HG02642 (cell line): ENCODE data around the gene CFAP46.

Source experiments
- ATAC-seq: cut with Tn5 transposase; IDR thresholded peaks from one replicate; pipeline ENCODE4 v1.9.1; 2021; ENCODE audit warnings: mild to moderate bottlenecking; ENCODE audit not compliant: unreplicated experiment, poor library complexity

Gene CFAP46

DNA sequence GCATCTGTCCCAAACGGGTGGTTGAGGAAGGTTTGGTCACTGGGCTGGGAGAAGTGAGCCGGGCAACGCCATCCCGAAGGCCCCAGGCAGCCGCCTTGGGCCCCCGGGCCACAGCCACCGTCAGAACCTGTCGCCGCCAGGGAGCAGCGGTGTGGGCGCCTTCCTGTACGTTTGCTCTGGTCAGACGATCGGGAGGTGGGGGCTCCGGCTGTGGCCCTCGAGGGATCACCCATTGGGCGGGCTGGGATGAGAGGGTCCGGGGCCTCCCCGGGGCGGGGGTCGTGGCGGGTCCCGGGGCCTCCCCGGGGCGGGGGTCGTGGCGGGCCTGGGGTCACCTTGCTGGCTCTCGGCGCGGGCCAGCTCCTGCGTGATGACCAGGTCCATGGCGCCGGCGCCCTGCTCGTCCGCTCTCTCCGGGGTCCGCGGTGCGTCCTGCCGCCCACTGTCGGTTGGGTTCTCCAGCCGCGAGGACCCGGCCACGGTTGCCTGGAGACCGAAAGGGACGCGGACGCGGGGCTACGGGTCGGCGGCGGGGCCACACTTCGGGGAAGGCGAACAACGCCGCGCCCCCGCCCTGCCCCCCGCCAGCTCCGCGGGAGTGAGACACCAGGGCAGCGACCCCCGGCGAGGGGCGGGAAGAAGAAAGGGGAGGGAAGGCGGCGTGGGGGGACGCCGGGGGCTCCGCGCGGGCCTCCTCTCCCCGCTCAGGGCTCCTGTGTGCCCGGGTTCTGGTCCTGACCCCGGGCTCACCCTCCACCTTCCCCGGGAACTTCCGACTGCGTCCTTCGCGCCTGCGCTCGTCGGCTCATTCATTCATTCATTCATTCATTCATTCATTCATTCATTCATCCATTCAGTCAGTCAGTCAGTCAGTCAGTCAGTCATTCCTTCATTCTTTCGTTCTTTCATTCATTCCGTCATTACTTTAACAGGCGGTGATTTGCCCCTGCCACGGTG, at the start of gene CFAP46:
CFAP46 (minus strand) TSS at position 470 of the 957 bp plus-strand sequence; CDS start at position 384, 86 bp downstream.
- no peak for ATAC-seq

DNA sequence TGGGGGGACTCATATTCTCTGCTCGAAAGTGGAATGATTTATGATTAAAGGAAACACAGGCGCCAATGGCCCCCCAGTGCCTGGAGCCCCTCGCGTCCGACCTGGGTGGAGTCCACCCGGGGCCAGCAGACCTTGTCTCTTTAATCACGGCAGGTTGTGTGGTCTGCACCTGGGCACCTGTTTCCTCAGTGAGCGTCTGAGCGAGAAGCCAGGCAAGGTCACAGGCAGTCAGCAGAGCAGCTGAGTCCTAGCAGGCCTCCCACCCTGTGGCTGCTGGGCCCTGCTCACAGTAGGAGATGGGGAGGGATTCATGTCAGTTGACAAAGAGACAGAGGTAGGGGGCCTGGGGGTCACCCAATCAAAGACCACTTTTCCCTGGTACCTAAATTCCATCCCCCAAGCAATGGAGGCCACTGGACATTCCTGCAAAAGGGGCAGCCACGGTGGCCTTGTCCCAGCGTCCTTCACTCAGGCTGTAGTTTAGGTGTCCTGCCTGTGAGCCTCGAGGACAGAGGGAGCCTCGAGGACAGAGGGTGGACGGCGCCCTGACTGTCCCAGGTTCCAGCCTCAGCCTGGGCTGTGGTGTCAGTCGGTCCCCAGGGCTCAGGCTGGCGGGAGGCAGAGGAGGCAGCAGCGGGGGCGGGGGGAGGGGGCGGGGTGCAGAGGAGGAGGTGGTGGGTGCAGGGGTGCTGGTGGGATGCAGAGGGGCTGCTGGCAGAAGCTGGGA, 49.5 kb upstream of the CFAP46 start:
- no peak for ATAC-seq

DNA sequence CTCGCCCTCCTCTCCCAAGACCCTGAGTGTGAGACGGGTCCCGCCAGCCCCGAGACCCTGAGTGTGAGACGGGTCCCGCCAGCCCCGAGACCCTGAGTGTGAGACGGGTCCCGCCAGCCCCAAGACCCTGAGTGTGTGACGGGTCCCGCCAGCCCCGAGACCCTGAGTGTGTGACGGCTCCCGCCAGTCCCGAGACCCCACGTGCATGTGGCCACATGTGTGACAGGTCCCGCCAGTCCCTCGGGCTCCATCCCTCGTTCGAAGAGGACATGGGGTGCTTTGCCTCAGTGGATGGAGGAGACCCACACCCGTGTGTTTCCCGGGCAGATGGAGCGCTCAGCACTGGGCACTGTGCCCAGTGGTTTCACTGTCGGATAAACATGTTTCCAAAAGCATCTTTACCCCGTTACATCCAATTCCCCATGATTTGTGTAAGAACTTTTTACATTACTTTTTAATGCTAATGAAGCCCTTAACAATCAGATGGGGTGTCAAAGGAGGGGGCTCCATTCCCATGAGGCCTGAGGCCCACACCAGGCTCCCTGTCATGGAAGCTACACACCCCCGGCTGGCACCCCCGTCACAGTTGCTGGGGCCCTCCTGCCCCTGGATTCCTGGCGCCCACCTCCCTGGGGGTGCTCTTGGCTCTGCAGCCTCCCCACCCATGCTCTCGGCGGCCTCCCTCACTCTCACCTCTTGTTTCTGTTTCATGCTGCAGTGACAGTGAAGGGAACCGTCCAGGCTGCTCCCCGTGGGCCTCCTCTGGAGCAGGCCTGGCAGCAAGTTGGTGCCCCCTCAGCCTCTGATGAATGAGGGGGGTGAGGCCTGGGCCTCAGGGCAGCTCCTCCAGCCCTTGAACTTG, 48.5 kb upstream of the CFAP46 start:
- ATAC-seq = no peak

DNA sequence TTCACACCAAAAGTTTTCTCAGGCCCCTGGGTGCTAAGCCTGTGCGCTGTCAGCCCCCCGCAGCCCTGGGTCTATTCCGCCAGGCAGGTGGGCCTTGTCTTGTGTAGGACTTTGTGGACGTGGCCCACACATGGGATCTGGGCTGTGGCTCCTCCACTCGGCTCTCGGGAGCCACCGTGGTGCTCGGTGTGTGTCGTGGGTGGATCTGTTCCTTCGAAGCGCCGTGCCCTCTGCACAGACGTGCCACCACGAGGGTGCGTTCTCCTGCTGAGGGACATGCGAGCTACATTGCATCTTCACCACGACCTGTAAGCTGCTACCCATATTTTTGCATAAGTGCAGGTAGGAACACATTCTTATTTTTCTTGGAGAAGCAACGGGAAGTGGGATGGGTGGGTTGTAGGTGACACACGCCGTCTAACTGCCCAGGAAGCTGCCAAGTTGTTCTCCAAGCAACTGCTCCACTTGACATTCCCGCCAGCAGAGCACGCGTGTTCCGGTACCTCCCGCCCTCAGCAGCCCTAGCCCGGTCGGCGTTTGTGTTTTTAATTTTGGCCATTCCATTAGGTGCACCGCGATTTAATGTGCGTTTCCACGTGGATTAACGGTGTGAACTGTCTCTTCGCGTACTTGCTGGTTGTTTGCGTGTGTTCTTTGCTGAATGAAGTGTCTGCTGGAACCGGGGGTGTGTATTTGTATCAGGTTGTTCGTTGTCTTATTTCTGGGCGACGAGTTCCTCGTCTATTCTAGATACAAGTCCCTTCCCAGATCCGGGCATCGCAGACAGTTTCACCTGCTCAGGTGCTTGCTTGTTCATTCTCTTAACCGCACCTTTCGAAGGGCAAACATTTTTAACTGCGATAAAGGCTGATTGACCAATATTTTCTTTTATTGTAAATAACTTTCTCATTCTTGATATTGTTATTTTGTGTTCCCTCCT, 47.4 kb upstream of the CFAP46 start:
- no peak for ATAC-seq

DNA sequence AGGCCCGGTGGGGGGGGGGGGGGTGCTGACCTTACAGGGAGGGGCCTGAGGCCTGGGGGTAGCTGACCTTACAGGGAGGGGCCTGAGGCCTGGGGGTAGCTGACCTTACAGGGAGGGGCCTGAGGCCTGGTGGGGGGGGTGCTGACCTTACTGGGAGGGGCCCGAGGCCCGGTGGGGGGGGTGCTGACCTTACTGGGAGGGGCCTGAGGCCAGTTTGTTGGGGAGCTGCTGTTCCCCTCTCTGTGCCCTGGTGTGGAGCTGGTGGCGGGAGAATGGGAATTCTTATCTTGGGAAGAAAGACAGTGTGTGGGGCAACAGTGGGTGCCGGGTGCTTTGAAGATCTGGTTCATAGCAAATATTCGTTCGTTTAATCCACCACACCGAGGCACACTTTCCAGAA, 46.6 kb upstream of the CFAP46 start:
- no peak for ATAC-seq

DNA sequence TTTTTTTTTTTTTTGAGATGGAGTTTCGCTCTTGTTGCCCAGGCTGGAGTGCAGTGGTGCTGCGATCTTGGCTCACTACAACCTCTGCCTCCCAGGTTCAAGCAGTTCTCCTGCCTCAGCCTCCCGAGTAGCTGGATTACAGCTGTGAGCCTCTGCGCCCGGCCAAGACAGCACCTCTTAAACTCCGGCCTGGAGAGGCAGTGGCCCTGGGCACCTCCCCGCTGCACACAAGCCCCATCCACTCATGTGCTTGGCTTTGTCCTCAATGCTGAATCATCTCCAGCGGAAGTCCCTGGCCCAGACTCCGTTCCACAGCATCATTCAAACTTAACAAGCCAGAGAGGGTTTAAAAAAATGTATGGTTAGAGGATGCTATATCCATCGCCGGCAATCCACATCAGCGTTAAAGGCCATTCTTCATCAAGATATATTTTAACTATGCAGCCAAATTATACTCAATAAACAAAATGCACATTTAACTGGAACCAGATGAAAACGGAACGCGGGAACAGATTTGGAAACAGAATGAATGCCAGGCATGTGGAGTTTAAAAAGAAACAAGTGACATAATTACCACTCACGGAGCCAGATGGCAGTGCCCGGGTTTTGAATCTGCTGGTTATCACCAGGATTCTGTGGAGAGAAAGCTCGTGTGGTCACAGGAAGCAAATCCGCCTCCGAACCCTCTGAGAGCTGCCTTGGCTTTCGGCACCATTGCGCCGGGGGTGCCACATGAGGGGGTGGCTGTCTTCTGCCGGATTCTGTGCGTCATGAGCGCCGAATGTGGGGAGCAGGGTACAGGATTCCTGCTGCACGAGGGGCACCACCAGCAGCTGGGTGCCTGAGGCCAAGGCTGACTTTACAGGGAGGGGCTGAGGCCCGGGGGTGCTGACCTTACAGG, 45.6 kb upstream of the CFAP46 start:
- ATAC-seq = no peak

DNA sequence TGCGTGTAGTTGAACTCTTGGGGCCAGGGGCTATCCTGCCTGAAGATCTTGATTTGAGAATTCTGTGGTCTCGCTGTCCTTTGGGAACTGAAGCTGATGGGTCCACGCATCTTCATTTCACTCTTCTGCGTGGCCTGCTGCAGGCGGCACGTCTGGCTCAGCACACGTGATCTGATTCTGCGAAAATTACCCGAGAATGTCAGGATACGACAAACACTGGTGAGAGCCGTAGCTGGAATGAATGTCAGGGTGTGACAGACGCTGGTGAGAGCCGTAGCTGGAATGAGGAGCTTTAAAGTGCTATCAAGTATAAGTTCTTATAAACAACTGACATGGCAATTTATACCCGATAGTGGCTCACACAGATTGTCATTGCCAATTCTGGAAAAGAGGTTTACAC, 44.6 kb upstream of the CFAP46 start:
- ATAC-seq = no peak

DNA sequence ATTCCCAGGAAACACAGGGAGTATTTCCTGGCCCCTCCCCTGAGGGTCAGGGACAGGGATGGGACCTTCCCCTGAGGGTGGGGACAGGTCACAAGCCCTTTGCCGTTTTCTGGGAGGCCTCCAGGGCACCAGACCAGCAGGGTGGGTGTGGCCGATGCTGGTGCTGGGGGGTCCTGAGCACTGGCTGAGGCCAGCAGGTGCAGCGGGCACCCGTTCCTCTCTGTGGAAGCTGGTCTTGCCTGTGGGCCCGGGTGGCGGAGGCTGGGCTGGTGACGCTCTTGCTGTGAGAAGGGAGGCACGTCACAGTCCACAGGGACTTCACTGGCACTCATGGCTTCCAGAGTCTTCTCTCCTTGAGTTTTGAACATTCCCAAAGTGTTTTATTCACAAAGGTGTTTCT, 44.2 kb upstream of the CFAP46 start:
- no peak for ATAC-seq

DNA sequence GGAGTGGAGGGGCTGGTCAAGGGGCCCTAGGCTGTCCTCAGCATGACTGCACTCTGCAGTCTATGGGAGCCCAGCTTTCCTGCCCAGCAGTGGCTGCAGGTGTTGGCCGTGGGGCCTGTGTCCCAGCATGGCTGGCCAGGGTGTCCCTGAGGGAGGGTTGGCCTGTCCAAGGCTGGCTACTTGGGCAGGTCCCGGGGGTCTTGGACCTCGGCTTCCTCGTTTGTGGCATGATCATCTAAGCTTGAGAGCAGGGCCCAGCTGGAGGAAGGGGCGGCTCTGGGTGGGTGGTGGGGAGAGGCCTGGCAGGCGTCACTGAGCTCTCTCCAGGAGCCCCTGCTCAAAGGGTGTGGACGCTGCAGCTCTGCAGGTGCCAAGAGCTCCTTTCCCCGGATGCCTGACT, 43.7 kb upstream of the CFAP46 start:
- no peak for ATAC-seq

DNA sequence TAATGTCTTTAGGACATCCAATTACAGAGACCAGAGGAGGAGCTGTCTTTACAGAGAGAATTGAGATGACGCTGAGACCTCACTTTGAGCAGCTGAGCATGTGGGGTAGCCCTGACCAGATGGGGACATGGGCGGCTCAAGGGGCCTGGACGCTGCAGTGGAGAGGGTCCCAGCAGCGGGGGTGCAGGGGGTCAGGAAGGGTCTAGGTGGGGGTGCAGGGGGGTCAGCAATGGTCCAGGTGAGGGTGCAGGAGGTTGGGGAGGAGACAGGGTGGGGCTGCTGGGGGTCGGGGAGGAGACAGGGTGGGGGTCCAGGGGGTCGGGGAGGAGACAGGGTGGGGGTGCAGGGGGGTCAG, 43.2 kb upstream of the CFAP46 start:
- ATAC-seq = no peak

DNA sequence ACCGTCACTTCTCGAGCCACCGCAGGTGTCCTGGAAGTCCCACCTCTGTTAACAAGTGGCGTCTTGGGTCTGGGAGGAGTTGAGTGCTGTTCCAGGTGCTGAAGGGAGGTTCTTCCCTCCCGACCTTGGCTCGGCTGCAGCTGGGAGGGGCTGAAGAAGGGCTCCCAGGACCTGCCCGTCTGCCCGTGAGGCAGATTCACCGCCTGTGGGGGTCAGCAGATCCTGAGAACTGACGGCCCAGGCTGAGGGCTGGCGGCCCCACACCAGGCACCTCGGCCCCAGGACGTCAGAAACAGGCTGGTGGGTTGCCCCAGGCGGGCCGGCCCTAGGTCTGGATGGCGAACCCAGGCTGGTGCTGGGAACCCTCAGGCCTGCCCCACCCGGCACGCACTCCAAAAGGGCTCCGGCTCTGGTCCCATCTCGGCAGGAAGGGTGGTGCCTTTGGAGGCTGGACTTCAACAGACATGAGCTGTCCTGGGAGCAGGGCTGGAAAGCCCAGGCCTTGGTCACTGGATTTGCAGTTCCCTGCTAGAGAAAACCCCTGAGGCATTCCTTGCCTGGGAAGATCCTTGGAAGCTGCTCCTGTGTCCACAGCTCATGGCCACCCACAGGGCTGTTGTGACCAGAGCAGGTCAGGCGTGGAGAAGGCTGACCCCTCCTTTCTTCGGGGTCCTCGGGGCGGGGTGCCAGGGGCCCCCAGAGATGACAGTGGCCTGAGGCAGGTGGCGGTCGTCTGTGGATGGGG, 42.6 kb upstream of the CFAP46 start:
- no peak for ATAC-seq

DNA sequence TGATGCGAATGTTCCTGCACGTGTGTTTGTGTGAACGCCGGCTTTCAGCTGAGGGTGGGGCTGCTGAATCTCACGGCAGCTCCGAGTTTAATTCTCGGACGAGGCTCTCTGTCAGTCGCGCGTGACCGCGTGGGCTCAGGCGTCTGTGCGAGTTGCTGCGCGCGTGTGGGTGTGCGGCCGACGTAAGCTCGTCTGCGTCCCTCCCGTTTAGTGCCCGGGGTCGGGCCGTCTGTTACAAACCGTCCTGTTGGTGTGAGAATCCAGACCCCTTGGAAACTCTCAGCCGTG, 41.6 kb upstream of the CFAP46 start:
- ATAC-seq = no peak

DNA sequence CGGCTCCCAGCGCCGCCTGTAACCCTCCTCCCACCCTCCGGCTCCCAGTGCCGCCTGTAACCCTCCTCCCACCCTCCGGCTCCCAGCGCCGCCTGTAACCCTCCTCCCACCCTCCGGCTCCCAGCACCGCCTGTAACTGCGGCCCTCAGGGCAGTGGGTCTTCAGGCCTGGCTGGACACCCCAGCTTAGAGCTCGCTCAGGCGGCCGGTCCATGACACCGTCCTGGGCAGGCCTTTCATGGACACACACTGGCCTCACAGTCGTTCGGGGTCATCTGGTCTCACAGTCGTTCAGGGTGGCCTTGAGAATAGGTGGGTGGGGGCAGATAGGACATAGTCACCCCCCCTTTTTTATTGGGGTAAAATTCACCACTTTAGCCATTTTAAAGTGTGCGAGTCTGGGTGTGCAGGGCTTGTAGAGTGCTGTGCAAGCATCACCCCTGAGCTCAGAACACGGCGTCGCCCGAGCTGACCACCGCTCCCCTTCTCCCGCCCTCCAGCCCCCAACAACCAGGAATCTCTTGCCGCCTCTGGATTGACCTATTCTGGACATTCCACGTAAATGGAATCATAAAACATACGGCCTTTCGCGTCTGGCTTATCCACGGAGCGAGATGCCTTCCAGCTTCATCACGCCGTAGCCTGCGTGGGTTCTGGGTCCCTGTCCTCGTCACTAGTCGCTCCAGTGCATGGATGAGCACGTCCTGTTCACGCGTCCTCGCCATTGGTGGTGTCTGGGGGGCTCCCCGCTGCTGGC, 41.1 kb upstream of the CFAP46 start:
- ATAC-seq = no peak

DNA sequence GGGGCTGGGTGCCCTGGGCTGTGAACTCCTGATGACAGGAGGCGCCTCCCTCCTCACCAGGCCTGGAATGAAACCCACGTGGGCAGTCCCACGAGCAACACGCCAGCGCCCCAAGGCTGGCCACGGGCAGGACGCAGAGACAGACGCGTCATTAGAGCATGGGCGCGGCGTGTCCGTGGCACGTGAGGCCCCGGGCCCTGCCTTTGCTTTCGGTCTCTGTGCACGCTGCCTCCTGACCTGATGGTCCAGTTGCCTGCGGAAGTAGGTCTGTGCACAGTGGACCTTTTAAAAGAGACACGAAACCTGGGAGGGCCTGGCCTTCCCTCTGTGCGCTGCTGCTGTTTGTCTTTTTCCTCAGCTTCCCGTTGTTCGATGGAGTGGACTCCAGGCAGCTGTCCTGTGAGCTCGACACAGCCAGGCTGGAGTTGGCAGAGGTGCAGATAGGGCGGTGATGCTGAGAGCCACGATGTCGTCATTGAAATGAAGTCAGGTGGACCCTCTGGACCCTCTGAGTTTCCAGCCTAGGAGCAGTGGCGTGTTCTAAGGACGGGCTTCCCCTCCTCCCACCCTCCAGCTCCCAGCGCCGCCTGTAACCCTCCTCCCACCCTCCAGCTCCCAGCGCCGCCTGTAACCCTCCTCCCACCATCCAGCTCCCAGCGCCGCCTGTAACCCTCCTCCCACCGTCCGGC, 40.1 kb upstream of the CFAP46 start:
- no peak for ATAC-seq

DNA sequence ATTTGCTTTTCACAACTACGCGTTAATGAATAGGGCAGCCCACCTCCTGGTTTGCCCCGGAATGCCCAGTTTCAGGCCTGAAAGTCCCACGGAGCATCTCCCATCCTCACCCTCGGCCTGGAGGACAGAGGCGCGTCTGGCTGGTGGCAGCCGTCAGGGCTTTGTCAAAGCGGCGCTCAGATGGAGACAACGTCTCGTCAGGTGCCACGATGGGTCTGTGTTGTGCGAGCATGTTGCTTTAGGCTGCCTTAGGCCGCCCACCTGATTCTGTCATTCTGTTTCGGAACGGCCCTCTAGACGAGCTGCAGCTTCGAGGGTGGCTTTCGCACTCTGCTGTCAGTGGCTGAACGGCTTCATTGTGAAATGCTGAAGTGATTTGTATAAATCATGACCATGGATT, 39.4 kb upstream of the CFAP46 start:
- ATAC-seq = no peak

DNA sequence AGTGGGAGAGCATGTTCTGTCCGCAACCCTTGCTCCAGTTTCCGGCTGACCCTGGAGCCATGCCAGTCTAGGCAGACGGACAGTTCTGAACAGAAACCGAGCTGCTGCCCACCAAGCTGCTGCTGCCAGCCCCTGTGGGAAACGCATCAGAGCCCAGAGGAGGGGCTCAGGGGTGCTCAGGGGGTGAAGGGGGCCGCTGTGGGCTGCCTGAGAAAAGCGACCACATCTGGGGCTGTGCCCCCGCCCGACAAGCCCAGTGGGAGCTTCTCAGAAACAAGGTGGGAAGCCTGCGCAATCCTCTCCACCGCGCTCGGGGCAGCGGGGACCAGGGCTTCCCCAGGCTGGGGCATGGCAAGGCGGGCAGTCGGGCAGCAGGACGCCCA, 38.8 kb upstream of the CFAP46 start:
- no peak for ATAC-seq
